ENCODE data around the gene TTLL11.

- TF ChIP-seq ZFX (IDR thresholded peaks at IDR 0.05; ENCODE audit: borderline replicate concordance): no peak
- TF ChIP-seq, protein P1, sequence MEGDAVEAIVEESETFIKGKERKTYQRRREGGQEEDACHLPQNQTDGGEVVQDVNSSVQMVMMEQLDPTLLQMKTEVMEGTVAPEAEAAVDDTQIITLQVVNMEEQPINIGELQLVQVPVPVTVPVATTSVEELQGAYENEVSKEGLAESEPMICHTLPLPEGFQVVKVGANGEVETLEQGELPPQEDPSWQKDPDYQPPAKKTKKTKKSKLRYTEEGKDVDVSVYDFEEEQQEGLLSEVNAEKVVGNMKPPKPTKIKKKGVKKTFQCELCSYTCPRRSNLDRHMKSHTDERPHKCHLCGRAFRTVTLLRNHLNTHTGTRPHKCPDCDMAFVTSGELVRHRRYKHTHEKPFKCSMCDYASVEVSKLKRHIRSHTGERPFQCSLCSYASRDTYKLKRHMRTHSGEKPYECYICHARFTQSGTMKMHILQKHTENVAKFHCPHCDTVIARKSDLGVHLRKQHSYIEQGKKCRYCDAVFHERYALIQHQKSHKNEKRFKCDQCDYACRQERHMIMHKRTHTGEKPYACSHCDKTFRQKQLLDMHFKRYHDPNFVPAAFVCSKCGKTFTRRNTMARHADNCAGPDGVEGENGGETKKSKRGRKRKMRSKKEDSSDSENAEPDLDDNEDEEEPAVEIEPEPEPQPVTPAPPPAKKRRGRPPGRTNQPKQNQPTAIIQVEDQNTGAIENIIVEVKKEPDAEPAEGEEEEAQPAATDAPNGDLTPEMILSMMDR (IDR thresholded peaks at IDR 0.05): no peak
Observed at GRCh38 chr9:121858788-121859187, 234.3 kb downstream of the TTLL11 start.

Measured in 22Rv1 (cell line).